HCT116 (cell line): ENCODE data around the gene DPH3. TPM values are rescaled to one million over a fixed set of nuclear protein-coding genes. Genes with fewer than 3 reads are reported as not detected.

Experiments
- ATAC-seq: fragments of 200-7000 bp; cut with Tn5 transposase; 2 replicates; pipeline ENCODE4 v1.9.1; 2020; ENCODE audit warnings: mild to moderate bottlenecking, moderate library complexity
- BruUV-seq: library from RNA; stranded (reverse); fragments of 400-500 nt; replicated peaks from 2 replicates; lab custom pipeline; 2021; lab: Mats Ljungman, UMichigan
- CTCF ChIA-PET: fragments of 300-600 bp; sonication (Branson Sonifier 250); formaldehyde crosslinking; loops from one replicate; lab custom pipeline; 2021; ENCODE audit warnings: antibody characterized with exemption; lab: Charles Lee
- POLR2A ChIA-PET: fragments of 300-600, 350-600 bp; sonication (Branson Sonifier 250); formaldehyde crosslinking; loops from one replicate; lab custom pipeline; 2021; ENCODE audit warnings: antibody characterized with exemption; lab: Charles Lee
- RAD21 ChIA-PET, 2 experiments: fragments of 300-600 bp; sonication (Branson Sonifier 250); formaldehyde crosslinking; loops; one replicate each; lab custom pipeline; 2023; ENCODE audit warnings: low total read pairs in 2 of 2; ENCODE audit not compliant: uncharacterized antibody in 2 of 2, unreplicated experiment in 2 of 2, low non-redundant PET in 1 of 2; lab: Charles Lee
- DNase-seq: peaks from one replicate; pipeline ENCODE4 v3.0.0-alpha.2; 2010; ENCODE audit warnings: low read depth, low spot score
- H2AFZ ChIP-seq: fragments of 200-600 bp; shearing (Covaris generic), sonication (generic); 2 replicates; pipeline ENCODE4 v1.6.1; 2017; ENCODE audit warnings: low read depth, mixed run types, mixed read lengths, antibody characterized with exemption, low read length; ENCODE audit not compliant: poor library complexity, severe bottlenecking
- H3K27ac ChIP-seq: 2 replicates; pipeline ENCODE4 v1.5.1; 2012; ENCODE audit warnings: low read depth, low read length
- H3K27me3 ChIP-seq: fragments of 200-600 bp; sonication (generic); 2 replicates; pipeline ENCODE4 v1.6.1; 2016; ENCODE audit warnings: mixed run types, low read length, mixed read lengths; ENCODE audit not compliant: insufficient read depth
- H3K36me3 ChIP-seq, 2 experiments: fragments of 200-500 bp in 1 of 2; fragments of 200-600 bp in 1 of 2; sonication (Bioruptor generic) in 1 of 2; sonication (generic) in 1 of 2; 2 replicates each; pipeline versions ENCODE4 v1.5.1 to v1.6.1; 2014 to 2016; ENCODE audit warnings: low read length in 2 of 2, inconsistent platforms in 1 of 2, mixed read lengths in 1 of 2, mixed run types in 1 of 2; ENCODE audit not compliant: insufficient read depth in 2 of 2, control insufficient read depth in 1 of 2
- H3K4me1 ChIP-seq, 2 experiments: fragments of 200-600 bp in 1 of 2; sonication (generic) in 1 of 2; 2 replicates each; pipeline versions ENCODE4 v1.5.1 to v1.6.1; 2012 to 2017; ENCODE audit warnings: low read length in 2 of 2, inconsistent platforms in 1 of 2, mild to moderate bottlenecking in 1 of 2, mixed read lengths in 1 of 2, mixed run types in 1 of 2, moderate library complexity in 1 of 2; ENCODE audit not compliant: insufficient read depth in 2 of 2, control insufficient read depth in 1 of 2
- H3K4me2 ChIP-seq: fragments of 200-600 bp; sonication (generic); 2 replicates; pipeline ENCODE4 v1.6.1; 2017; ENCODE audit warnings: mixed run types, low read length, mixed read lengths
- H3K4me3 ChIP-seq, 2 experiments: fragments of 200-600 bp in 1 of 2; sonication (generic) in 1 of 2; replicated peaks in 1 of 2; 2 replicates each; pipeline ENCODE4 v1.5.1; 2011 to 2016; ENCODE audit warnings: low read length in 2 of 2, control low read depth in 1 of 2, low read depth in 1 of 2, mild to moderate bottlenecking in 1 of 2, mixed read lengths in 1 of 2, mixed run types in 1 of 2
- H3K79me2 ChIP-seq: fragments of 200-600 bp; sonication (generic); 2 replicates; pipeline ENCODE4 v1.6.1; 2017; ENCODE audit warnings: mild to moderate bottlenecking, mixed run types, low read length, moderate library complexity, mixed read lengths; ENCODE audit not compliant: insufficient read depth
- H3K9ac ChIP-seq: fragments of 200-600 bp; sonication (generic); 2 replicates; pipeline ENCODE4 v1.6.1; 2016; ENCODE audit warnings: low read length, mixed read lengths
- H3K9me2 ChIP-seq: fragments of 200-600 bp; sonication (generic), shearing (Covaris generic); 2 replicates; pipeline ENCODE4 v1.6.1; 2017; ENCODE audit warnings: mixed run types, mild to moderate bottlenecking, moderate library complexity; ENCODE audit not compliant: insufficient read depth
- H3K9me3 ChIP-seq, 2 experiments: fragments of 200-500 bp in 1 of 2; fragments of 200-600 bp in 1 of 2; sonication (Bioruptor generic) in 1 of 2; sonication (generic) in 1 of 2; 2 replicates each; pipeline ENCODE4 v1.6.1; 2014 to 2017; ENCODE audit warnings: low read length in 2 of 2, mixed read lengths in 2 of 2, inconsistent platforms in 1 of 2, low read depth in 1 of 2, mild to moderate bottlenecking in 1 of 2, mixed run types in 1 of 2, moderate library complexity in 1 of 2; ENCODE audit not compliant: control insufficient read depth in 1 of 2, insufficient read depth in 1 of 2
- H4K20me1 ChIP-seq: fragments of 200-600 bp; sonication (generic), shearing (Covaris generic); 2 replicates; pipeline ENCODE4 v1.6.1; 2017; ENCODE audit warnings: mixed run types, mild to moderate bottlenecking, moderate library complexity; ENCODE audit not compliant: insufficient read depth
- CBX3 ChIP-seq: IDR thresholded peaks from 2 replicates; pipeline ENCODE4 v1.6.1; 2012; ENCODE audit warnings: low read depth
- CEBPB ChIP-seq: IDR thresholded peaks from 2 replicates; pipeline ENCODE4 v1.6.1; 2012; ENCODE audit warnings: low read depth
- CTCF ChIP-seq, 3 experiments: fragments of 200-600 bp in 1 of 3; sonication (generic) in 1 of 3; IDR thresholded peaks in 2 of 3; conservative IDR thresholded peaks in 1 of 3; 2 replicates each; pipeline ENCODE4 v1.5.1; 2012 to 2017; ENCODE audit warnings: low read depth in 2 of 3, low read length in 2 of 3, antibody characterized with exemption in 1 of 3, borderline replicate concordance in 1 of 3, control low read depth in 1 of 3, mild to moderate bottlenecking in 1 of 3, mixed read lengths in 1 of 3, mixed run types in 1 of 3, moderate library complexity in 1 of 3; ENCODE audit not compliant: insufficient read depth in 1 of 3
- ELF1 ChIP-seq: IDR thresholded peaks from 2 replicates; pipeline ENCODE4 v1.6.1; 2012; ENCODE audit warnings: low read depth, borderline replicate concordance
- SIN3A ChIP-seq: IDR thresholded peaks from 2 replicates; pipeline ENCODE4 v1.6.1; 2012; ENCODE audit warnings: low read depth
- SP1 ChIP-seq: IDR thresholded peaks from 2 replicates; pipeline ENCODE4 v1.6.1; 2012; ENCODE audit warnings: low read depth
- TCF7L2 ChIP-seq: IDR thresholded peaks from 2 replicates; pipeline ENCODE4 v1.7.0; 2011; ENCODE audit warnings: borderline replicate concordance, inconsistent platforms; ENCODE audit not compliant: insufficient read depth, insufficient read length; ENCODE audit errors: extremely low read depth
- YY1 ChIP-seq: IDR thresholded peaks from 2 replicates; pipeline ENCODE4 v1.6.1; 2011; ENCODE audit warnings: low read length, low read depth, moderate library complexity, mild to moderate bottlenecking; ENCODE audit not compliant: insufficient replicate concordance; ENCODE audit errors: extremely low read depth
- intact Hi-C: fragments of 100-400 bp; cut with micrococcal nuclease; formaldehyde crosslinking; loops from 2 replicates; pipeline ENCODE4 v1.10.0; 2022
- total RNA-seq: library from RNA; stranded (reverse); gene quantifications from one replicate; pipeline ENCODE4 v1.2.1, GENCODE V29; 2021; ENCODE audit not compliant: unreplicated experiment
- TF ChIP-seq, protein P1 (sequence below): IDR thresholded peaks from 2 replicates; pipeline ENCODE4 v1.6.1; 2011; ENCODE audit warnings: mild to moderate bottlenecking, low read length, moderate library complexity; ENCODE audit not compliant: insufficient replicate concordance; ENCODE audit errors: extremely low read depth

Gene DPH3
- total RNA-seq, 1 experiment from 2014 or later = 13.8 TPM

- CTCF ChIA-PET = no interaction called here
These were observed 6.1 kb upstream of the DPH3 start for GRCh38 chr3:16270855-16271254.

More at GRCh38 chr3:16270855-16271254, 6.1 kb upstream of the DPH3 start:
- DNase-seq = no peak
- no peak for TF ChIP-seq CEBPB
- no peak for TF ChIP-seq SP1
- no peak for TF ChIP-seq CTCF (IDR thresholded peaks at IDR 0.05 in 2 of 3, conservative IDR thresholded peaks at IDR 0.05 in 1 of 3; ENCODE audit: borderline replicate concordance in 1 of 3, insufficient read depth in 1 of 3, low read depth in 2 of 3, low read length in 2 of 3)
- no peak for TF ChIP-seq ELF1
- no peak for TF ChIP-seq SIN3A
- TF ChIP-seq CBX3 = no peak
- TF ChIP-seq YY1 = no peak
- TF ChIP-seq TCF7L2 = no peak
- TF ChIP-seq, protein P1, sequence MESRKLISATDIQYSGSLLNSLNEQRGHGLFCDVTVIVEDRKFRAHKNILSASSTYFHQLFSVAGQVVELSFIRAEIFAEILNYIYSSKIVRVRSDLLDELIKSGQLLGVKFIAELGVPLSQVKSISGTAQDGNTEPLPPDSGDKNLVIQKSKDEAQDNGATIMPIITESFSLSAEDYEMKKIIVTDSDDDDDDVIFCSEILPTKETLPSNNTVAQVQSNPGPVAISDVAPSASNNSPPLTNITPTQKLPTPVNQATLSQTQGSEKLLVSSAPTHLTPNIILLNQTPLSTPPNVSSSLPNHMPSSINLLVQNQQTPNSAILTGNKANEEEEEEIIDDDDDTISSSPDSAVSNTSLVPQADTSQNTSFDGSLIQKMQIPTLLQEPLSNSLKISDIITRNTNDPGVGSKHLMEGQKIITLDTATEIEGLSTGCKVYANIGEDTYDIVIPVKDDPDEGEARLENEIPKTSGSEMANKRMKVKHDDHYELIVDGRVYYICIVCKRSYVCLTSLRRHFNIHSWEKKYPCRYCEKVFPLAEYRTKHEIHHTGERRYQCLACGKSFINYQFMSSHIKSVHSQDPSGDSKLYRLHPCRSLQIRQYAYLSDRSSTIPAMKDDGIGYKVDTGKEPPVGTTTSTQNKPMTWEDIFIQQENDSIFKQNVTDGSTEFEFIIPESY = no peak
- Histone ChIP-seq H3K9ac (no peak overlapping the region), H3K4me3 (no peak overlapping the region), H3K4me1 (peaks cover 3 to 4% of the 10 kb centered on the region in 2 experiments; a peak in 3 of 4 replicates), H3K4me2 (no peak overlapping the region), H3K79me2 (peaks cover 39% of the 10 kb centered on the region), H3K27me3 (no peaks in the 10 kb centered on the region), H3K27ac (no peak overlapping the region), H2AFZ (no peak overlapping the region), H3K36me3 (peaks cover 9 to 37% of the 10 kb centered on the region in 2 experiments; a peak in 3 of 4 replicates), H3K9me3 (no peaks in the 10 kb centered on the region), H4K20me1 (no peaks in the 10 kb centered on the region), H3K9me2 (no peaks in the 10 kb centered on the region)
- BruUV-seq = no TSS peak
- ATAC-seq = no peak
- intact Hi-C loops = no loop called here
- ChIA-PET RAD21 (no interaction called here), POLR2A (no interaction called here)
